ENCODE data around the gene TMEM30B. TPM values are rescaled to one million over a fixed set of nuclear protein-coding genes. Genes with fewer than 3 reads are reported as not detected.

The TMEM30B gene
- total and polyA plus RNA-seq, 2 of the 13 experiments (the other 11 are each of a cell fraction or from before 2014, with no cell fraction given) = not detected

GRCh38 chr14:61288720-61289119 lies 7.6 kb upstream of the TMEM30B start:
- Histone ChIP-seq H3K9ac (ENCODE audit: insufficient read depth, low read depth, low read length) (no peak overlapping the region), H3K9me3 (ENCODE audit: low read length) (no peaks in the 10 kb centered on the region), H3K27me3 (ENCODE audit: control insufficient read depth in 1 of 2, insufficient read depth in 2 of 2, low read length in 2 of 2) (no peaks in the 10 kb centered on the region; a peak in 1 of 5 replicates), H4K20me1 (ENCODE audit: insufficient read depth, low read length) (no peaks in the 10 kb centered on the region), H2AFZ (ENCODE audit: low read length) (no peak overlapping the region), H3K36me3 (replicated peaks in 1 of 2; ENCODE audit: control insufficient read depth in 1 of 2, insufficient read depth in 2 of 2, low read length in 2 of 2) (no peaks in the 10 kb centered on the region), H3K4me3 (replicated peaks in 1 of 3; ENCODE audit: insufficient read depth in 1 of 3, low read depth in 2 of 3, low read length in 3 of 3) (no peak overlapping the region), H3K79me2 (ENCODE audit: insufficient read depth, low read length) (no peaks in the 10 kb centered on the region), H3K4me1 (ENCODE audit: insufficient read depth, low read length) (peaks cover 24% of the 10 kb centered on the region), H3K4me2 (ENCODE audit: low read depth, low read length) (no peak overlapping the region), H3K27ac (ENCODE audit: extremely low read length, insufficient read depth, low read length) (no peak overlapping the region)
- 3% methylated on average over 3 of the region's 3 CpGs for WGBS (ENCODE audit: low lambda C conversion rate)
- FAIRE-seq (no peak), DNase-seq (ENCODE audit: low spot score) (no peak), ATAC-seq (peak; percentile 43)
- ChIA-PET POLR2A (no interaction called here), CTCF (ENCODE audit: low intra/inter-chr PET ratio, low total read pairs) (no interaction called here)
- in situ Hi-C loops (cut with HindIII; ENCODE audit: extremely low pct_ligation_motif_present, low pct_unique_long_range_greater_than_20kb) (loop anchor here (25.0 kb wide), 1 partner anchor 549 kb away; no protein-coding TSS in a partner anchor), intact Hi-C loops (cut with micrococcal nuclease; ENCODE audit: unreplicated experiment) (no loop called here)
- no peak for TF ChIP-seq POLR2AphosphoS5 (IDR thresholded peaks at IDR 0.05; ENCODE audit: low read depth, low read length)
- TF ChIP-seq ZNF20 (CRISPR knock-in tag; IDR thresholded peaks at IDR 0.05) = no peak
- TF ChIP-seq, protein P1, sequence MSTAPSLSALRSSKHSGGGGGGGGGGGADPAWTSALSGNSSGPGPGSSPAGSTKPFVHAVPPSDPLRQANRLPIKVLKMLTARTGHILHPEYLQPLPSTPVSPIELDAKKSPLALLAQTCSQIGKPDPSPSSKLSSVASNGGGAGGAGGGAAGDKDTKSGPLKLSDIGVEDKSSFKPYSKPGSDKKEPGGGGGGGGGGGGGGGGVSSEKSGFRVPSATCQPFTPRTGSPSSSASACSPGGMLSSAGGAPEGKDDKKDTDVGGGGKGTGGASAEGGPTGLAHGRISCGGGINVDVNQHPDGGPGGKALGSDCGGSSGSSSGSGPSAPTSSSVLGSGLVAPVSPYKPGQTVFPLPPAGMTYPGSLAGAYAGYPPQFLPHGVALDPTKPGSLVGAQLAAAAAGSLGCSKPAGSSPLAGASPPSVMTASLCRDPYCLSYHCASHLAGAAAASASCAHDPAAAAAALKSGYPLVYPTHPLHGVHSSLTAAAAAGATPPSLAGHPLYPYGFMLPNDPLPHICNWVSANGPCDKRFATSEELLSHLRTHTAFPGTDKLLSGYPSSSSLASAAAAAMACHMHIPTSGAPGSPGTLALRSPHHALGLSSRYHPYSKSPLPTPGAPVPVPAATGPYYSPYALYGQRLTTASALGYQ (CRISPR knock-in tag; IDR thresholded peaks at IDR 0.05) = no peak
- TF ChIP-seq, protein P2, sequence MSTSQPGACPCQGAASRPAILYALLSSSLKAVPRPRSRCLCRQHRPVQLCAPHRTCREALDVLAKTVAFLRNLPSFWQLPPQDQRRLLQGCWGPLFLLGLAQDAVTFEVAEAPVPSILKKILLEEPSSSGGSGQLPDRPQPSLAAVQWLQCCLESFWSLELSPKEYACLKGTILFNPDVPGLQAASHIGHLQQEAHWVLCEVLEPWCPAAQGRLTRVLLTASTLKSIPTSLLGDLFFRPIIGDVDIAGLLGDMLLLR (CRISPR knock-in tag; IDR thresholded peaks at IDR 0.05) = no peak
- TF ChIP-seq, protein P3, sequence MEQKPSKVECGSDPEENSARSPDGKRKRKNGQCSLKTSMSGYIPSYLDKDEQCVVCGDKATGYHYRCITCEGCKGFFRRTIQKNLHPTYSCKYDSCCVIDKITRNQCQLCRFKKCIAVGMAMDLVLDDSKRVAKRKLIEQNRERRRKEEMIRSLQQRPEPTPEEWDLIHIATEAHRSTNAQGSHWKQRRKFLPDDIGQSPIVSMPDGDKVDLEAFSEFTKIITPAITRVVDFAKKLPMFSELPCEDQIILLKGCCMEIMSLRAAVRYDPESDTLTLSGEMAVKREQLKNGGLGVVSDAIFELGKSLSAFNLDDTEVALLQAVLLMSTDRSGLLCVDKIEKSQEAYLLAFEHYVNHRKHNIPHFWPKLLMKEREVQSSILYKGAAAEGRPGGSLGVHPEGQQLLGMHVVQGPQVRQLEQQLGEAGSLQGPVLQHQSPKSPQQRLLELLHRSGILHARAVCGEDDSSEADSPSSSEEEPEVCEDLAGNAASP (CRISPR knock-in tag; IDR thresholded peaks at IDR 0.05; ENCODE audit: borderline replicate concordance) = no peak
- no peak for TF ChIP-seq FOXA3 (CRISPR knock-in tag; IDR thresholded peaks at IDR 0.05)
- TF ChIP-seq, protein P4, sequence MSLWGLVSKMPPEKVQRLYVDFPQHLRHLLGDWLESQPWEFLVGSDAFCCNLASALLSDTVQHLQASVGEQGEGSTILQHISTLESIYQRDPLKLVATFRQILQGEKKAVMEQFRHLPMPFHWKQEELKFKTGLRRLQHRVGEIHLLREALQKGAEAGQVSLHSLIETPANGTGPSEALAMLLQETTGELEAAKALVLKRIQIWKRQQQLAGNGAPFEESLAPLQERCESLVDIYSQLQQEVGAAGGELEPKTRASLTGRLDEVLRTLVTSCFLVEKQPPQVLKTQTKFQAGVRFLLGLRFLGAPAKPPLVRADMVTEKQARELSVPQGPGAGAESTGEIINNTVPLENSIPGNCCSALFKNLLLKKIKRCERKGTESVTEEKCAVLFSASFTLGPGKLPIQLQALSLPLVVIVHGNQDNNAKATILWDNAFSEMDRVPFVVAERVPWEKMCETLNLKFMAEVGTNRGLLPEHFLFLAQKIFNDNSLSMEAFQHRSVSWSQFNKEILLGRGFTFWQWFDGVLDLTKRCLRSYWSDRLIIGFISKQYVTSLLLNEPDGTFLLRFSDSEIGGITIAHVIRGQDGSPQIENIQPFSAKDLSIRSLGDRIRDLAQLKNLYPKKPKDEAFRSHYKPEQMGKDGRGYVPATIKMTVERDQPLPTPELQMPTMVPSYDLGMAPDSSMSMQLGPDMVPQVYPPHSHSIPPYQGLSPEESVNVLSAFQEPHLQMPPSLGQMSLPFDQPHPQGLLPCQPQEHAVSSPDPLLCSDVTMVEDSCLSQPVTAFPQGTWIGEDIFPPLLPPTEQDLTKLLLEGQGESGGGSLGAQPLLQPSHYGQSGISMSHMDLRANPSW (CRISPR knock-in tag; IDR thresholded peaks at IDR 0.05; ENCODE audit: borderline replicate concordance) = no peak
- TF ChIP-seq GFI1 (CRISPR knock-in tag; IDR thresholded peaks at IDR 0.05; ENCODE audit: borderline replicate concordance) = no peak
- TF ChIP-seq PHF5A (CRISPR knock-in tag; IDR thresholded peaks at IDR 0.05; ENCODE audit: low read depth, unreplicated experiment) = no peak
- TF ChIP-seq ZNF367 (CRISPR knock-in tag; IDR thresholded peaks at IDR 0.05; ENCODE audit: borderline replicate concordance) = no peak
- no peak for TF ChIP-seq XRCC5 (optimal IDR thresholded peaks at IDR 0.05; ENCODE audit: low read length)
- TF ChIP-seq CREM (IDR thresholded peaks at IDR 0.05) = no peak
- TF ChIP-seq CREM (CRISPR knock-in tag; IDR thresholded peaks at IDR 0.05) = no peak
- TF ChIP-seq MXI1 (IDR thresholded peaks at IDR 0.05; ENCODE audit: borderline replicate concordance, low read depth, low read length) = no peak
- TF ChIP-seq KDM3A (CRISPR knock-in tag; IDR thresholded peaks at IDR 0.05; ENCODE audit: low read depth) = no peak
- no peak for TF ChIP-seq ZNF451 (CRISPR knock-in tag; IDR thresholded peaks at IDR 0.05)
- no TSS peak for BruUV-seq (replicated peaks)

Measured in HepG2 (cell line).